Brain microvascular endothelial cell (primary cell): ENCODE measurements around the gene AKIRIN1.
"Not testable (repeated sequence)": the region's sequence is repeated elsewhere in the genome, so short reads cannot be mapped to it uniquely, and the experiment has no call there.

Experiments
- DNase-seq: peaks from one replicate; pipeline ENCODE4 v3.0.0-alpha.2; 2020
- H3K27ac ChIP-seq: fragments of 250-450 bp; sonication (Bioruptor Pico); 2 replicates; pipeline ENCODE4 v1.5.1; 2020; ENCODE audit warnings: mild to moderate bottlenecking, moderate library complexity
- H3K27me3 ChIP-seq: fragments of 250-450 bp; sonication (Bioruptor Pico); replicated peaks from 2 replicates; pipeline ENCODE4 v1.5.1; 2020; ENCODE audit warnings: mild to moderate bottlenecking
- H3K36me3 ChIP-seq: fragments of 250-450 bp; sonication (Bioruptor Pico); replicated peaks from 2 replicates; pipeline ENCODE4 v1.5.1; 2020; ENCODE audit warnings: mild to moderate bottlenecking
- H3K4me3 ChIP-seq: 2 replicates; pipeline ENCODE4 v1.5.1; 2011; ENCODE audit warnings: low read depth, mild to moderate bottlenecking, control low read depth, low read length, moderate library complexity
- in situ Hi-C: cut with HindIII; loops from 2 replicates; pipeline ENCODE4 v1.10.0; 2017; ENCODE audit warnings: low sequenced_read_pairs, low pct_ligation_motif_present
- TF ChIP-seq, protein P1 (sequence below): IDR thresholded peaks from 2 replicates; pipeline ENCODE4 v1.5.1; 2011; ENCODE audit warnings: low read depth, mild to moderate bottlenecking, moderate library complexity, low read length, control low read depth, inconsistent platforms; ENCODE audit errors: missing control alignments

The AKIRIN1 gene

GRCh38 chr1:39047374-39048229, 56.5 kb downstream of the AKIRIN1 start:
- H3K4me3 ChIP-seq, result no peak overlapping the region
- H3K27me3 ChIP-seq, result no peaks in the 10 kb centered on the region
- DNase-seq, result peak; percentile 95
- H3K27ac ChIP-seq, result peak overlapping the region; percentile 55
- no peaks in the 10 kb centered on the region for H3K36me3 ChIP-seq
- TF ChIP-seq, protein P1, sequence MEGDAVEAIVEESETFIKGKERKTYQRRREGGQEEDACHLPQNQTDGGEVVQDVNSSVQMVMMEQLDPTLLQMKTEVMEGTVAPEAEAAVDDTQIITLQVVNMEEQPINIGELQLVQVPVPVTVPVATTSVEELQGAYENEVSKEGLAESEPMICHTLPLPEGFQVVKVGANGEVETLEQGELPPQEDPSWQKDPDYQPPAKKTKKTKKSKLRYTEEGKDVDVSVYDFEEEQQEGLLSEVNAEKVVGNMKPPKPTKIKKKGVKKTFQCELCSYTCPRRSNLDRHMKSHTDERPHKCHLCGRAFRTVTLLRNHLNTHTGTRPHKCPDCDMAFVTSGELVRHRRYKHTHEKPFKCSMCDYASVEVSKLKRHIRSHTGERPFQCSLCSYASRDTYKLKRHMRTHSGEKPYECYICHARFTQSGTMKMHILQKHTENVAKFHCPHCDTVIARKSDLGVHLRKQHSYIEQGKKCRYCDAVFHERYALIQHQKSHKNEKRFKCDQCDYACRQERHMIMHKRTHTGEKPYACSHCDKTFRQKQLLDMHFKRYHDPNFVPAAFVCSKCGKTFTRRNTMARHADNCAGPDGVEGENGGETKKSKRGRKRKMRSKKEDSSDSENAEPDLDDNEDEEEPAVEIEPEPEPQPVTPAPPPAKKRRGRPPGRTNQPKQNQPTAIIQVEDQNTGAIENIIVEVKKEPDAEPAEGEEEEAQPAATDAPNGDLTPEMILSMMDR, result no peak
- in situ Hi-C loops, result no loop called here

- DNase-seq, result no peak
- Histone ChIP-seq H3K27me3 (no peaks in the 10 kb centered on the region), H3K4me3 (no peak overlapping the region), H3K36me3 (no peaks in the 10 kb centered on the region), H3K27ac (no peak overlapping the region)
- in situ Hi-C loops, result no loop called here
- TF ChIP-seq, protein P1, result no peak
Observed at GRCh38 chr1:39048745-39049370, 57.8 kb downstream of the AKIRIN1 start.

- no peak overlapping the region for H3K27ac ChIP-seq
- no peaks in the 10 kb centered on the region for H3K27me3 ChIP-seq
- TF ChIP-seq, protein P1, result no peak
- H3K4me3 ChIP-seq, result no peak overlapping the region
- in situ Hi-C loops, result no loop called here
- H3K36me3 ChIP-seq, result no peaks in the 10 kb centered on the region
- DNase-seq, result no peak
Observed at GRCh38 chr1:39050001-39050400, 58.9 kb downstream of the AKIRIN1 start.

GRCh38 chr1:39051193-39051850, 60.2 kb downstream of the AKIRIN1 start:
- DNase-seq, H3K36me3 ChIP-seq, H3K4me3 ChIP-seq, H3K27ac ChIP-seq, H3K27me3 ChIP-seq, in situ Hi-C loops: not testable (repeated sequence)
- TF ChIP-seq, protein P1, result peak; percentile 34

- H3K4me3 ChIP-seq, result no peak overlapping the region
- H3K27me3 ChIP-seq, result no peaks in the 10 kb centered on the region
- no peak overlapping the region for H3K27ac ChIP-seq
- DNase-seq, result no peak
- TF ChIP-seq, protein P1, result no peak
- no peaks in the 10 kb centered on the region for H3K36me3 ChIP-seq
- in situ Hi-C loops, result no loop called here
Observed at GRCh38 chr1:39051956-39052355, 60.9 kb downstream of the AKIRIN1 start.

- H3K4me3 ChIP-seq, H3K27me3 ChIP-seq, DNase-seq, H3K27ac ChIP-seq, H3K36me3 ChIP-seq, in situ Hi-C loops: not testable (repeated sequence)
Observed at GRCh38 chr1:39055213-39055710, 64.2 kb downstream of the AKIRIN1 start.
